H1 (cell line): ENCODE results near the gene IL1RAP. TPM values are rescaled to one million over a fixed set of nuclear protein-coding genes. Genes with fewer than 3 reads are reported as not detected.

ENCODE experiments used
- CTCF ChIA-PET: fragments of 300-600 bp; sonication (Branson Sonifier 250); formaldehyde crosslinking; loops from one replicate; lab custom pipeline; 2021; ENCODE audit not compliant: partially characterized antibody; lab: Charles Lee
- POLR2A ChIA-PET: fragments of 300-600 bp; sonication (Branson Sonifier 250); formaldehyde crosslinking; loops from one replicate; lab custom pipeline; 2021; ENCODE audit warnings: inconsistent platforms; ENCODE audit not compliant: partially characterized antibody; lab: Charles Lee
- DNase-seq, 2 experiments: peaks; one replicate each; pipeline versions ENCODE4 v3.0.0 to v3.0.0-alpha.2; 2010 to 2022; ENCODE audit warnings: low spot score in 2 of 2, low read depth in 1 of 2, mixed read lengths in 1 of 2
- FAIRE-seq: peaks from 2 replicates; lab custom pipeline; 2011; peaks lifted over from hg19 to GRCh38; lab: Jason Lieb, UNC
- H2AFZ ChIP-seq: 2 replicates; pipeline ENCODE4 v1.8.1; 2012; ENCODE audit warnings: low read length, inconsistent platforms
- H2AK5ac ChIP-seq: 2 replicates; pipeline ENCODE4 v1.6.1; 2013; ENCODE audit warnings: low read depth, low read length
- H2BK120ac ChIP-seq: replicated peaks from 2 replicates; pipeline ENCODE3; 2013; ENCODE audit warnings: low read depth, low read length, inconsistent platforms
- H2BK12ac ChIP-seq: 2 replicates; pipeline ENCODE4 v1.6.1; 2013; ENCODE audit warnings: low read depth, low read length
- H2BK15ac ChIP-seq: 2 replicates; pipeline ENCODE4 v1.6.1; 2013; ENCODE audit warnings: low read length
- H2BK20ac ChIP-seq: 2 replicates; pipeline ENCODE4 v1.6.1; 2013; ENCODE audit warnings: low read length
- H2BK5ac ChIP-seq: 2 replicates; pipeline ENCODE4 v1.6.1; 2013; ENCODE audit warnings: low read depth, low read length
- H3K14ac ChIP-seq: 2 replicates; pipeline ENCODE4 v1.6.1; 2013; ENCODE audit warnings: inconsistent platforms; ENCODE audit not compliant: insufficient read length
- H3K18ac ChIP-seq: 2 replicates; pipeline ENCODE4 v1.6.1; 2013; ENCODE audit warnings: low read length; ENCODE audit errors: extremely low read depth
- H3K23ac ChIP-seq: 2 replicates; pipeline ENCODE4 v1.6.1; 2013; ENCODE audit warnings: inconsistent platforms; ENCODE audit not compliant: insufficient read length
- H3K23me2 ChIP-seq: 2 replicates; pipeline ENCODE4 v1.6.1; 2013; ENCODE audit warnings: low read depth, low read length
- H3K27ac ChIP-seq: 2 replicates; pipeline ENCODE4 v1.6.1; 2011; ENCODE audit warnings: low read depth, low read length, inconsistent platforms
- H3K27me3 ChIP-seq, 4 experiments: replicated peaks in 1 of 4; 1 replicate in 1 of 4; 2 replicates in 3 of 4; pipeline versions ENCODE4 v1.6.1 to v1.8.1; 2011 to 2013; ENCODE audit warnings: low read length in 3 of 4, mild to moderate bottlenecking in 3 of 4, inconsistent platforms in 2 of 4, mixed read lengths in 2 of 4, moderate library complexity in 1 of 4; ENCODE audit not compliant: control insufficient read depth in 3 of 4, insufficient read depth in 3 of 4; ENCODE audit errors: extremely low read depth in 1 of 4
- H3K36me3 ChIP-seq, 4 experiments: 2 replicates each; pipeline versions ENCODE4 v1.6.1 to v1.8.1; 2011 to 2013; ENCODE audit warnings: mild to moderate bottlenecking in 4 of 4, low read length in 3 of 4, moderate library complexity in 2 of 4, control low read depth in 1 of 4, inconsistent platforms in 1 of 4; ENCODE audit not compliant: insufficient read depth in 4 of 4, control insufficient read depth in 2 of 4
- H3K4ac ChIP-seq: replicated peaks from 2 replicates; pipeline ENCODE3; 2013; ENCODE audit warnings: low read length, low read depth, mixed read lengths, inconsistent platforms; ENCODE audit not compliant: insufficient read length
- H3K4me1 ChIP-seq, 4 experiments: replicated peaks in 1 of 4; 1 replicate in 1 of 4; 2 replicates in 3 of 4; pipeline versions ENCODE4 v1.6.1 to v1.8.1; 2011 to 2013; ENCODE audit warnings: low read length in 3 of 4, inconsistent platforms in 2 of 4, mixed read lengths in 1 of 4; ENCODE audit not compliant: insufficient read depth in 4 of 4, control insufficient read depth in 3 of 4
- H3K4me2 ChIP-seq, 2 experiments: 2 replicates each; pipeline versions ENCODE4 v1.6.1 to v1.8.1; 2011 to 2013; ENCODE audit warnings: low read depth in 2 of 2, low read length in 2 of 2, control low read depth in 1 of 2, inconsistent platforms in 1 of 2, mild to moderate bottlenecking in 1 of 2; ENCODE audit not compliant: insufficient read depth in 1 of 2
- H3K4me3 ChIP-seq, 4 experiments: fragments of 200-600, 300-600 bp in 1 of 4; sonication (generic), shearing (Covaris generic), sonication (Bioruptor Twin) in 1 of 4; 2 replicates each; pipeline versions ENCODE4 v1.5.1 to v1.8.1; 2011 to 2016; ENCODE audit warnings: low read length in 4 of 4, low read depth in 3 of 4, control low read depth in 2 of 4, inconsistent platforms in 2 of 4, mild to moderate bottlenecking in 2 of 4, mixed read lengths in 1 of 4, moderate library complexity in 1 of 4; ENCODE audit not compliant: insufficient read depth in 2 of 4; ENCODE audit errors: extremely low read depth in 1 of 4
- H3K56ac ChIP-seq: replicated peaks from 2 replicates; pipeline ENCODE3; 2013; ENCODE audit warnings: low read depth, mild to moderate bottlenecking, mixed read lengths, low read length, inconsistent platforms; ENCODE audit not compliant: insufficient read length
- H3K79me1 ChIP-seq: 2 replicates; pipeline ENCODE4 v1.6.1; 2013; ENCODE audit warnings: low read depth, low read length, control low read depth
- H3K79me2 ChIP-seq, 2 experiments: 2 replicates each; pipeline versions ENCODE4 v1.6.1 to v1.8.1; 2012 to 2013; ENCODE audit warnings: low read length in 2 of 2, mild to moderate bottlenecking in 2 of 2, inconsistent platforms in 1 of 2; ENCODE audit not compliant: insufficient read depth in 2 of 2, control insufficient read depth in 1 of 2
- H3K9ac ChIP-seq, 4 experiments: replicated peaks in 1 of 4; 1 replicate in 1 of 4; 2 replicates in 3 of 4; pipeline versions ENCODE4 v1.6.1 to v1.8.1; 2011 to 2013; ENCODE audit warnings: low read depth in 3 of 4, low read length in 3 of 4, control low read depth in 2 of 4, mild to moderate bottlenecking in 2 of 4, moderate library complexity in 2 of 4, inconsistent platforms in 1 of 4; ENCODE audit errors: extremely low read depth in 1 of 4
- H3K9me3 ChIP-seq, 2 experiments: 2 replicates each; pipeline versions ENCODE4 v1.6.1 to v1.8.1; 2012 to 2013; ENCODE audit warnings: mild to moderate bottlenecking in 2 of 2, moderate library complexity in 2 of 2, control low read depth in 1 of 2, inconsistent platforms in 1 of 2, low read depth in 1 of 2, low read length in 1 of 2, mixed read lengths in 1 of 2; ENCODE audit not compliant: insufficient read depth in 2 of 2
- H4K20me1 ChIP-seq, 2 experiments: replicated peaks in 1 of 2; 2 replicates each; pipeline versions ENCODE3 to v1.8.1; 2011 to 2013; ENCODE audit warnings: inconsistent platforms in 2 of 2, low read length in 2 of 2, mild to moderate bottlenecking in 1 of 2; ENCODE audit not compliant: insufficient read depth in 2 of 2, control insufficient read depth in 1 of 2
- H4K5ac ChIP-seq: 2 replicates; pipeline ENCODE4 v1.6.1; 2013; ENCODE audit warnings: low read length, low read depth, mixed read lengths, inconsistent platforms; ENCODE audit not compliant: insufficient read length
- H4K8ac ChIP-seq: 2 replicates; pipeline ENCODE4 v1.8.0; 2013; ENCODE audit warnings: mild to moderate bottlenecking, moderate library complexity, low read length, inconsistent platforms; ENCODE audit not compliant: insufficient read depth; ENCODE audit errors: extremely low read depth
- H4K91ac ChIP-seq: replicated peaks from 2 replicates; pipeline ENCODE3; 2013; ENCODE audit warnings: low read length, mixed read lengths, inconsistent platforms; ENCODE audit not compliant: insufficient read length
- JUND ChIP-seq: IDR thresholded peaks from 2 replicates; pipeline ENCODE4 v1.6.1; 2011; ENCODE audit warnings: mild to moderate bottlenecking, improper control_type of control experiment, low read length
- WGBS, 2 experiments: shearing (Covaris generic) in 1 of 2; methylation state at CpG; one replicate each; pipeline versions ENCODE4 v1.1.6 to v1.1.7; 2013 to 2015; ENCODE audit warnings: low lambda C conversion rate in 2 of 2, mixed read lengths in 2 of 2, inconsistent platforms in 1 of 2, low coverage in 1 of 2, missing lambda C conversion rate in 1 of 2; ENCODE audit not compliant: insufficient replicate concordance in 2 of 2, insufficient coverage in 1 of 2, insufficient read length in 1 of 2; ENCODE audit errors: extremely low coverage in 1 of 2, missing lambda C conversion rate in 1 of 2; 5-methylcytosine and 5-hydroxymethylcytosine counted together
- polyA plus RNA-seq, 7 experiments: library from polyadenylated mRNA; depleted of rRNA in 3 of 7; stranded (reverse) in 5 of 7; unstranded in 2 of 7; fragments of >200 nt in 5 of 7; fragments of 200-250 nt in 2 of 7; gene quantifications; 1 replicate in 5 of 7; 2 replicates in 1 of 7; 4 replicates in 1 of 7; pipeline versions ENCODE4 v1.2.1 to v1.2.3, GENCODE V29; 2011 to 2013; ENCODE audit warnings: missing spikeins in 2 of 7, mixed read lengths in 2 of 7
- total RNA-seq: library from RNA; stranded (reverse); fragmentation: NEBNext Ultra II Directional; extraction: Animal tissue kit (Norgen Biotek cat#: 25700); gene quantifications from 2 replicates; pipeline ENCODE4 v1.2.1, GENCODE V29; 2021
- TF ChIP-seq, protein P1 (sequence below): IDR thresholded peaks from 2 replicates; pipeline ENCODE4 v1.6.1; 2012; ENCODE audit warnings: inconsistent platforms

IL1RAP gene
- total and polyA plus RNA-seq, 2 of the 8 experiments (the other 6 are each of a cell fraction or from before 2014, with no cell fraction given): 2.4 to 3.9 TPM

DNA sequence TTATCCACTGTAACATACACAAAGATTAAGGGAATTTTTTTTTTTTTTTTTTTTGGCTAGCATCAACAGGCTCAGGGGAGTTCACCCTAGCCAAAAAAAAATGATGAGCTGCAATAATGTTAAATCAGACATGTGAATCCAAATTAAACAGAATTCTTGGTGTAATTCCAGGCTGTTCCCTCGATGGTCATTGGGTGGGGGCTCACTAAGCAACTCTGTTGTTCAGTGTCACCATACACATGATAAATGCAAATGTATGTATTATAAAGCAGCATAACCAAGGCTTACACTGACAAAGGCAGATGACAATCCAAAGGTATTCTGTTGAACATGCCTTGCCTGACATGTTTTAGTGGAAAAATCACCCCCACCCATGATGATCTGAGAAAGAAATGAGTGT is 29.0 kb downstream of the IL1RAP start:
- no peaks in the 10 kb centered on the region for H3K9me3 ChIP-seq
- H3K14ac ChIP-seq: no peak overlapping the region
- no peak overlapping the region for H3K4me3 ChIP-seq
- WGBS, 2 experiments: 94% methylated on average over 1 of the region's 1 CpG; no CpG with 5 or more reads in 1 of the 2 experiments
- ChIA-PET CTCF (interaction anchor here (0.6 kb wide), 1 partner anchor 103 kb away, joined by 3 read pairs; no protein-coding TSS in a partner anchor), POLR2A (no interaction called here)
- H2AFZ ChIP-seq: no peak overlapping the region
- no peak overlapping the region for H3K56ac ChIP-seq
- H3K18ac ChIP-seq: no peak overlapping the region
- H3K23me2 ChIP-seq: no peaks in the 10 kb centered on the region
- H3K36me3 ChIP-seq: no peaks in the 10 kb centered on the region
- no peak overlapping the region for H2BK5ac ChIP-seq
- no peak overlapping the region for H2AK5ac ChIP-seq
- no peak overlapping the region for H3K4ac ChIP-seq
- FAIRE-seq: no peak
- H2BK20ac ChIP-seq: no peak overlapping the region
- no peak overlapping the region for H4K91ac ChIP-seq
- peaks cover 0 to 12% (median 6%) of the 10 kb centered on the region in 4 experiments; a peak in 3 of 7 replicates for H3K4me1 ChIP-seq
- no peak overlapping the region for H2BK120ac ChIP-seq
- no peaks in the 10 kb centered on the region for H4K20me1 ChIP-seq
- peaks cover 15 to 42% (median 35%) of the 10 kb centered on the region in 4 experiments for H3K27me3 ChIP-seq
- no peak overlapping the region for H3K23ac ChIP-seq
- no peaks in the 10 kb centered on the region for H3K79me2 ChIP-seq
- no peak overlapping the region for H4K5ac ChIP-seq
- no peak overlapping the region for H2BK15ac ChIP-seq
- H3K9ac ChIP-seq: no peak overlapping the region
- H2BK12ac ChIP-seq: no peak overlapping the region
- H4K8ac ChIP-seq: no peak overlapping the region
- no peaks in the 10 kb centered on the region for H3K79me1 ChIP-seq
- H3K27ac ChIP-seq: no peak overlapping the region
- DNase-seq: no peak
- H3K4me2 ChIP-seq: no peak overlapping the region
- TF ChIP-seq JUND: no peak
- TF ChIP-seq, protein P1, sequence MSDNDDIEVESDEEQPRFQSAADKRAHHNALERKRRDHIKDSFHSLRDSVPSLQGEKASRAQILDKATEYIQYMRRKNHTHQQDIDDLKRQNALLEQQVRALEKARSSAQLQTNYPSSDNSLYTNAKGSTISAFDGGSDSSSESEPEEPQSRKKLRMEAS: no peak
